GM12875 (cell line): ENCODE data around the gene MTMR11.

Experiments used
- H3K4me3 ChIP-seq: one replicate; pipeline ENCODE4 v1.5.1; 2011; ENCODE audit warnings: low read depth, low read length, control low read depth
- TF ChIP-seq, protein P1 (sequence below): IDR thresholded peaks from 2 replicates; pipeline ENCODE4 v1.5.1; 2011; ENCODE audit warnings: low read depth, mild to moderate bottlenecking, control low read depth, inconsistent platforms, low read length, moderate library complexity, borderline replicate concordance; ENCODE audit not compliant: insufficient read depth

MTMR11 gene

DNA sequence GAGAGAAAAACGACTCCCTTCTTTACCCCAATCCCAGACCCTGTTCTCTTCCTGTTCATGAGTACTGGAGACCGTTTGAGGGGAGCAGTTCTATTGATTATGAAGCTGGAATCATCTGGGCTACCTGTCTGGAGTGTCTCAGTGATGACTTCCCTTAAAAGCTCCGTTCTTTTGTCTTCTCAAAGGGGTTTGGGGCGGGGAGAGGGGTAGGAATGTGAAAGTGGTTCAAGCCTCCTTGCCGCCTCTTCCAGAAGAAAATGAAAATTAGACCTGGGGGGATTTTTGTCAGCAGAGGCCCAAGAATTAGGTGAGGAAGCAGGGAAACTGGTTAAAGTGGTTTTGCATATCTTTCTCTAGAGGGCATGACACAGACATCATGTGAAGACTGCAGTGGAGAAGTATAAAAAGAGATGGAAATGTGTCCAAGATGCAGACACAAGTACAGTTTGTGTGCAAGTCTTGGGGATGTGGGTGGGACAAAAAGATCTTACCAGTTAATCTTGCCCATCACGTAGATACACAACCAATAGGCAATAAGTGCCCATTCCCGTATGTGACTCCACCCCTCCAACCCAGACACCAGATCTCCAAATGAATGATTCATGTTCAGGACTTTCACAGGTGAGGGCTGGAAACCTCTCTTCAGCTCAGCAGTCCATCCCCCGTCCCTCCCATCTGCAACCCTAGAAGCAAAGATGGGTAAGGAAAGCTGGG, 470 bp upstream of the MTMR11 start:
- H3K4me3 ChIP-seq, result no peak overlapping the region
- TF ChIP-seq, protein P1, sequence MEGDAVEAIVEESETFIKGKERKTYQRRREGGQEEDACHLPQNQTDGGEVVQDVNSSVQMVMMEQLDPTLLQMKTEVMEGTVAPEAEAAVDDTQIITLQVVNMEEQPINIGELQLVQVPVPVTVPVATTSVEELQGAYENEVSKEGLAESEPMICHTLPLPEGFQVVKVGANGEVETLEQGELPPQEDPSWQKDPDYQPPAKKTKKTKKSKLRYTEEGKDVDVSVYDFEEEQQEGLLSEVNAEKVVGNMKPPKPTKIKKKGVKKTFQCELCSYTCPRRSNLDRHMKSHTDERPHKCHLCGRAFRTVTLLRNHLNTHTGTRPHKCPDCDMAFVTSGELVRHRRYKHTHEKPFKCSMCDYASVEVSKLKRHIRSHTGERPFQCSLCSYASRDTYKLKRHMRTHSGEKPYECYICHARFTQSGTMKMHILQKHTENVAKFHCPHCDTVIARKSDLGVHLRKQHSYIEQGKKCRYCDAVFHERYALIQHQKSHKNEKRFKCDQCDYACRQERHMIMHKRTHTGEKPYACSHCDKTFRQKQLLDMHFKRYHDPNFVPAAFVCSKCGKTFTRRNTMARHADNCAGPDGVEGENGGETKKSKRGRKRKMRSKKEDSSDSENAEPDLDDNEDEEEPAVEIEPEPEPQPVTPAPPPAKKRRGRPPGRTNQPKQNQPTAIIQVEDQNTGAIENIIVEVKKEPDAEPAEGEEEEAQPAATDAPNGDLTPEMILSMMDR, result no peak

DNA sequence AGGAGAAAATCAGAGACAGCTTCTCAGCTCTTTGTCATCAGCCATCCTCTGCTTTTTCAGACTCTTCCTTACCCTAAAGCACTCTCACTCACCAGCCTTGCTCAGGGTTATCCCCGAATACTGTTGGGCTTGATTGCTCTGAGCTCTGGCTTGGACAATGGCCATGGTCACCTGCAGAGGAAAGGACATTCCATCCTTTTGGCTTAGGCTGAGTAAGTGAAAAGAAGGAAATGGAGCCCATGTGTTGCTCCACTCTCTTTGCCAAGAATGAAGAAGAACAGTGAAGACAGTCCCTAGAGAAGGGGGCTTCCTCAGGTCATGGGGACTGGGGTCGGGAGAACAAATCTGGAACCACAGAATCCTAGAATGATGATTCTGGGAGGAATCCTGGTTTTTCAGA, 2.3 kb downstream of the MTMR11 start:
- TF ChIP-seq, protein P1, result no peak
- H3K4me3 ChIP-seq, result no peak overlapping the region

DNA sequence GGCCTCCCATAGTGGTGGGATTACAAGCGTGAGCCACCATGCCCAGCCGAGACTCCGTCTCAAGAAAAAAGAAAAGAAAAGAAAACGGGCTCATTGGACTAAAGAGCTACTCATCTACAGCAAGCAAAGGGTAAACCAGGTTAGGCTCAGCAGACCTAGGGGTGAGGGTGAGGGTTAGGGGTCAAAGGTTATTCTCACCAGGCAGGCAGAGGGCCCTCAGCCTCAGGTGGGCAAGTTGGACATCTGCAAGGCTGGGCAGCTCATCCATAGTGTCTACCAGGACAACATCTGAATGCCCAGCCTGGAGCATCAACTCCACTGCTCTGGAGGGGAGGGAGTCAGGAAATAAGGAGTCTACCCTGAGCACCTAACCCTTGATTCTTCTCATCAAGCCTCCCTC, 3.5 kb downstream of the MTMR11 start:
- TF ChIP-seq, protein P1, result no peak
- no peak overlapping the region for H3K4me3 ChIP-seq

DNA sequence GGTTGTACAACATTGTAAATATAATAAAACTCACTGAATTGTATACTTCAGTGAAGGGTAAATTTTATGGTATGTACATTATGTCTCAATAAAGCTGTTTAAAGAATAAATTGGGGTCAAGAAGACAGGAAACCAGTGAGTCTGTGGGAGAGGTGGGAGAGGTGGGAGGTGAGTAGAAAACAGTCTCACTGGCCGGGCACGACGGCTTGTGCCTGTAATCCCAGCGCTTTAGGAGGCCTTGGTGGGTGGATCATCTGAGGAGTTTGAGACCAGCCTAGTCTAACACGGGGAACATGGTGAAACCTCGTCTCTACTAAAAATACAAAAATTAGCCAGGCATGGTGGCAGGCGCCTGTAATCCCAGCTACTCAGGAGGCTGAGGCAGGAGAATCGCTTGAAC, 4.2 kb downstream of the MTMR11 start:
- TF ChIP-seq, protein P1, result no peak

DNA sequence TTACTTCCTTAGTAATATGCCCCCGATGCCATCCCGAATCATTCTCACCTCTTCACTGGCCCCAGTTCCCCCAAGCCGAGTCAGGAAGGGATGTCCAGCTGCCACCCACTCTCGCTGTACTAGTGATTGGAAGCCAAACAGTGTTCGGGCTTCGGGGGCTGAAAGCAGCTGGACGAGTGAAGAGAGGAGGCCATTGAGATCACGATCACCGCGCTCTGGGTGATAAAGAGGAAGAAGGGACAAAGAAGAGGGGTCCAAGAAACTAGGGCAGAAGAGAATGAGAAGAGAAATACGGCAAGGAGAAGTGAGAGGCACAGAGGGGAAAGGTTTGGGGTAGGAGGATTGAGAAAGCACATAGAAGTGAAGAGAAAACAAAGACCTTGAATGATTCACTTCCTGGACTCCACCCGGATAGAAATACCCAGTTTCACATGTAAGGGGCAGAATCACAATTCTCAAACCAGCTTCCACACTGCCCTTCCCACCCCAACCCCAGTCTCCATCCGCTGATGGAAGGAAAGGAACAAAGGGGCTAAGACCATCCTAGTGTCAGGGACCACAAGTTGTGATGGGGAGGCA, 5.4 kb downstream of the MTMR11 start:
- no peak overlapping the region for H3K4me3 ChIP-seq
- TF ChIP-seq, protein P1, result no peak

More for the DNA sequence above, 4.2 kb downstream of the MTMR11 start:
- no peak overlapping the region for H3K4me3 ChIP-seq

DNA sequence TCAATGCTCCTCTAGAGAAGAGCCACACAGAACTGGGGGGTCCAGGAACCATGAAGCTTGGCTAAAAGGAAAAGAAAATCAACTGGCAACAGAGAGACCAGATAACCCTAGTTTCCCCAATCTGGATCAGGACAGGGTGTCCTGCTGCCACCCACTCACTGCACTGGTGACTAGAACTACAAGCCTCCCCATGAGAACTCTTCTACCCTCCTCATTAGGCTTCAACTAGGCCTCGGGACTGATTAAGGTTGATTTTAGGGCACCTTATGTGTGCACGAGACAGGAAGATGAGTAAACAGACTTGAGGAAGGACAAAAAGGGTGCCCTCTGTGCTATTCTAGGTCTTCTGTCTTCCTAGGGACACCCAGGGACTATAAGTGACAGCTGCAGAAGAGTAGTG, 6.8 kb downstream of the MTMR11 start:
- TF ChIP-seq, protein P1, result no peak
- H3K4me3 ChIP-seq, result no peak overlapping the region

DNA sequence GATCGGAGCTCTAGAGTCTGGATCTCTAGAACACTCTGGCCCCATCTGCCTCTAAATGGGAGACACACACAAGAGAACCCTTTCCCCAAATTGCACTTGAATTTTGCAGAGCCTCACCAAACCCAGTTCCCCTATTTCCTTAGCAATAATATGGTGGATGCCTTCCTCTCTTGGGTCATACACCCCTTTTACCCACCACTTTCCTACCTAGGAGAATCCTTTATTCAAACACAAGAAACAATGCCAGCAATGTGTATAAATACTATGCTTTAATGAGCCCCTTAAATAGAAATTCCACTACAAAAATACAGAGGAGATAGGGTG, 8.3 kb downstream of the MTMR11 start:
- peak overlapping the region; percentile 91 for H3K4me3 ChIP-seq
- TF ChIP-seq, protein P1, result no peak
